Stomach (tissue), 4 donors: ENCODE data around the gene ZC4H2.

Experiments used
- CTCF ChIP-seq, 7 experiments: fragments of 450-650 bp in 4 of 7; fragments of 200-600 bp in 3 of 7; sonication (generic) in 3 of 7; IDR thresholded peaks; one replicate each; pipeline ENCODE4 v1.5.1; 2016 to 2019; ENCODE audit warnings: antibody characterized with exemption in 7 of 7, control low read depth in 2 of 7, mild to moderate bottlenecking in 1 of 7
- EP300 ChIP-seq: sonication (generic); formaldehyde crosslinking; IDR thresholded peaks from one replicate; pipeline ENCODE4 v1.6.1; 2017; ENCODE audit warnings: antibody characterized with exemption
- POLR2A ChIP-seq, 4 donors: fragments of 450-650 bp; IDR thresholded peaks; one replicate each; pipeline ENCODE4 v1.6.1; 2016; ENCODE audit warnings: antibody characterized with exemption in 4 of 4, control low read depth in 2 of 4, mild to moderate bottlenecking in 1 of 4, moderate library complexity in 1 of 4
- POLR2AphosphoS5 ChIP-seq, 3 donors: sonication (generic); formaldehyde crosslinking; IDR thresholded peaks; one replicate each; pipeline ENCODE4 v1.6.1; 2016; ENCODE audit warnings: antibody characterized with exemption in 3 of 3

- no peak for TF ChIP-seq CTCF (IDR thresholded peaks at IDR 0.05)
- no peak for TF ChIP-seq POLR2AphosphoS5 (IDR thresholded peaks at IDR 0.05)
- TF ChIP-seq EP300, result no peak
- no peak for TF ChIP-seq POLR2A (IDR thresholded peaks at IDR 0.05)
These were observed 759 bp downstream of the ZC4H2 start for GRCh38 chrX:64975491-64975890.
